GM12892 (cell line): ENCODE measurements around the gene SLC24A3.

ENCODE experiments used
- POLR2A ChIP-seq: IDR thresholded peaks from 2 replicates; pipeline ENCODE4 v1.6.1; 2011; ENCODE audit warnings: low read depth, low read length, control low read depth
- POLR2AphosphoS5 ChIP-seq: IDR thresholded peaks from 2 replicates; pipeline ENCODE4 v1.6.1; 2011; ENCODE audit warnings: low read depth, low read length, control low read depth
- TAF1 ChIP-seq: IDR thresholded peaks from 2 replicates; pipeline ENCODE4 v1.6.1; 2011; ENCODE audit warnings: low read depth, mild to moderate bottlenecking, control low read depth, low read length, borderline replicate concordance

DNA sequence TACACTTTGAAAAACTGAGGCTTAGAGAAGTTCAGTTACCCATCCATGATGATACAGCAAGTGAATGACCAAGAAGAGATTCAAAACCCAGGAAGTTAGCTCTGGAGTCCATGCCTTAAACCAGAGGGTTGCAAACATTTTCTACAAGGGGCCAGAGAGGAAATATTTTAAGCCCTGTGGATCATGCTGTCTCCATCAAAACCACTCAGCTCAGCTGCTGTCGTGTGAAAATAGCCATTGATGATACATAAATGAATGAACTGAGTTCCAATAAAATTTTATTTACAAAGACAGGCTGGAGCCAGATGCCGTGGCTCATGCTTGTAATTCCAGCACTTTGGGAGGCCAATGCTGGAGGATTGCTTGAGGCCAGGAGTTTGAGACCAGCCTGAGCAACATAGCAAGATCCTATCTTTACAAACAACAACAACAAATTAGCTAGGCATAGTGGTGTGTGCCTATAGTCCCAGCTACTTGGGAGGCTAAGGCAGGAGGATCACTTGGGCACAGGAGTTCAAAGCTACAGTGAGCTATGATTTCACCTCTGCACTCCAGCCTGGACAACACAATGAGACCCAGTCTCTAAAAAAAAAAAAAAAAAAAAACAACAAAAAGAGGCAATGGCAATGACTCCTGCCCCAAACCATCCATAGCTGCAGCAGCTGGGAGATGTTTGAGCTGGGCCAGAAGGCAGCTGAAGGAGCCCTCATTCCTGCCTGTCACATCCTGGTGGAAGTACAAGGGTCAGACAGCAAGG is 501.6 kb downstream of the SLC24A3 start:
- TF ChIP-seq POLR2A (no peak), POLR2AphosphoS5 (no peak), TAF1 (no peak)
